ENCODE results near the gene BMERB1. TPM values are rescaled to one million over a fixed set of nuclear protein-coding genes. Genes with fewer than 3 reads are reported as not detected.

The BMERB1 gene
- total RNA-seq, 2 donors from 2014 or later = 55.0 to 55.3 TPM

DNA sequence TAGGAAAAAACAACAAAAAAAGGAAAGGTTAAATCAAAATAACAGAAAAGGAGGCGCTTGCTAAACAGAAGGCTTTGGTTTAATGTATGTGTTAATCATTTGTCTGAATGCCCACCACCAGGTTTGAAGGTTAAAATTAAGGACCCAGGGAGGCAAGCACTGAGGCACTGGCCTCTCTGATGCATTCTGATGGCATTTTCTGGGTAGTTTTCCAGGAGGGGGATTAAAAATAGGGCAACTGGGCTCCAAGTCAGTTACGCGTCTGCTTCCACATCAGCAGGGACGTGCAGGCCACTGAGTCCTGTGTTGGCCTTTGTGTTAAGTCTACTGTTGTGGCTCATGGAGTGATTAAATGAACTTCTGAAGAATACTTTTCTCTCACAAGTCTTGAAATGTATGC lies 181.6 kb downstream of the BMERB1 start:
- H3K27me3 ChIP-seq = no peaks in the 10 kb centered on the region
- no peaks in the 10 kb centered on the region for H3K9me3 ChIP-seq
- H3K4me3 ChIP-seq = no peak overlapping the region
- TF ChIP-seq CTCF (IDR thresholded peaks at IDR 0.05) = no peak
- no peak for DNase-seq (ENCODE audit: low spot score)
- peaks cover 88% of the 10 kb centered on the region for H3K36me3 ChIP-seq
- peaks cover 0 to 8% of the 10 kb centered on the region in 2 donors for H3K4me1 ChIP-seq
- no peak overlapping the region for H3K27ac ChIP-seq

GRCh38 chr16:15616475-15617165 lies 182.2 kb downstream of the BMERB1 start:
- no peak for DNase-seq (ENCODE audit: low spot score)
- Histone ChIP-seq H3K36me3 (peaks cover 88% of the 10 kb centered on the region), H3K27me3 (no peaks in the 10 kb centered on the region), H3K27ac (no peak overlapping the region), H3K4me1 (peaks cover 0 to 15% of the 10 kb centered on the region in 2 donors), H3K4me3 (no peak overlapping the region), H3K9me3 (no peaks in the 10 kb centered on the region)
- TF ChIP-seq CTCF (IDR thresholded peaks at IDR 0.05) = no peak

DNA sequence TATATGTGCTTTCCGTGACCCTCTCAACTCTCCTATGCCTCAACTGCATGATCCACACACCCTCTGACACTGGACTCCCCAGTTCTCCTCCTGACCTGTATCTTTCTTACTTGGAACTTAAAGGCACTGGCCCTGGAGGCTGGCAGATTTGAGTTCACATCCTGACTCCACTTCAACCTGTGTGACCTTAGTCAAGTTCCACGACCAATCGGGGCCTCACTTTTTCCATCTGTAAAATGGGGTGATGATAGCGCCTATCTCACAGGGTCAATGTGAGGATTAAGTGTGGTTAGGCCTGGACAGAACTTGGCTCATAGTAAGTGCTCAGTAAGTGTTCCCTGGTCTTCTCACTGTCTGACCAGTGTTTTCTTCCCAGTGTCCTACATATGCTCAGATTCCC lies 183.5 kb downstream of the BMERB1 start:
- TF ChIP-seq CTCF (IDR thresholded peaks at IDR 0.05) = no peak

DNA sequence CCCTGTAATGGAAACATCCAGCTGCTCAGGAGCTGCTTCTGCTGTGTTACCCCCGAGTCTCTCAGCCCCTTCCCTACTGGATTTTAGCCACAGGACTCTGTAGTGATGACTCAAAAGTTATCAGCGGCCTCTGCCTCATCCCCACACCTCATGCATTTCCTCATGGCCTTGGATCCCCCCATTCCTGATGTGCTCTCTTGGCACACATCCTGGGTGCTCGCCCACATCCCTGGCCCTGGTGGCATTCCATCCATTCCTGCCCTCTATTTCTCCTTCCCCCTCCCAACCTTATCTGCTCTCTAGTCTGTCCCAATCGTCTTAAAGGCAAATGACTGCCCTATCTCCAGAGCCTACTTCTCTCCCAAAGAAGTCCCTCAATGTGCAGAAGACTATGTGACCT lies 184.0 kb downstream of the BMERB1 start:
- no peak for TF ChIP-seq CTCF (IDR thresholded peaks at IDR 0.05)
- peaks cover 86% of the 10 kb centered on the region for H3K36me3 ChIP-seq

More for the DNA sequence above, 183.5 kb downstream of the BMERB1 start:
- DNase-seq (ENCODE audit: low spot score) = no peak
- peak overlapping the region in 1 of 2 donors; percentile 33 for H3K27ac ChIP-seq
- H3K4me3 ChIP-seq = no peak overlapping the region
- H3K9me3 ChIP-seq = no peaks in the 10 kb centered on the region
- peaks cover 0 to 25% of the 10 kb centered on the region in 2 donors for H3K4me1 ChIP-seq
- H3K36me3 ChIP-seq = peaks cover 88% of the 10 kb centered on the region
- no peaks in the 10 kb centered on the region for H3K27me3 ChIP-seq

GRCh38 chr16:15620611-15621195 lies 186.3 kb downstream of the BMERB1 start:
- Histone ChIP-seq H3K36me3 (peaks cover 85% of the 10 kb centered on the region), H3K27ac (peak overlapping the region; percentile 62 to 65)
- TF ChIP-seq CTCF (IDR thresholded peaks at IDR 0.05) = no peak

More for the DNA sequence above, 184.0 kb downstream of the BMERB1 start:
- H3K4me1 ChIP-seq = peaks cover 0 to 25% of the 10 kb centered on the region in 2 donors
- peak overlapping the region in 1 of 2 donors; percentile 33 for H3K27ac ChIP-seq
- no peak for DNase-seq (ENCODE audit: low spot score)
- H3K4me3 ChIP-seq = no peak overlapping the region
- H3K27me3 ChIP-seq = no peaks in the 10 kb centered on the region
- no peaks in the 10 kb centered on the region for H3K9me3 ChIP-seq

More at GRCh38 chr16:15620611-15621195, 186.3 kb downstream of the BMERB1 start:
- Histone ChIP-seq H3K9me3 (no peaks in the 10 kb centered on the region), H3K27me3 (no peaks in the 10 kb centered on the region), H3K4me3 (no peak overlapping the region), H3K4me1 (peaks cover 0 to 25% of the 10 kb centered on the region in 2 donors)
- no peak for DNase-seq (ENCODE audit: low spot score)
